ENCODE data around the gene PLXDC2. TPM values are rescaled to one million over a fixed set of nuclear protein-coding genes. Genes with fewer than 3 reads are reported as not detected.

Gene PLXDC2
- total RNA-seq, 1 experiment from 2014 or later, result 38.7 TPM

GRCh38 chr10:20327954-20328353 lies 511.7 kb downstream of the PLXDC2 start:
- Histone ChIP-seq H3K4me2 (ENCODE audit: insufficient read depth, insufficient read length, low read length) (no peak overlapping the region), H4K8ac (replicated peaks; ENCODE audit: insufficient read length, low read depth, low read length) (no peak overlapping the region), H2BK12ac (ENCODE audit: insufficient read length, low read depth, low read length) (no peak overlapping the region), H3K9ac (ENCODE audit: extremely low read depth, insufficient read length, low read length) (no peak overlapping the region), H4K20me1 (ENCODE audit: control insufficient read depth, insufficient read depth, insufficient read length) (no peaks in the 10 kb centered on the region), H4K5ac (ENCODE audit: insufficient read length, low read depth, low read length) (no peak overlapping the region), H2BK15ac (ENCODE audit: low read depth, low read length) (no peak overlapping the region), H2AK5ac (ENCODE audit: insufficient read length, low read length) (no peak overlapping the region), H3T11ph (ENCODE audit: low read length) (no peak overlapping the region), H3K18ac (ENCODE audit: insufficient read length, low read depth, low read length) (no peak overlapping the region), H3K23me2 (ENCODE audit: insufficient read length, low read depth, low read length, poor library complexity, severe bottlenecking) (no peaks in the 10 kb centered on the region), H2BK120ac (ENCODE audit: low read depth, low read length, poor library complexity, severe bottlenecking) (no peak overlapping the region), H3K79me1 (ENCODE audit: insufficient read depth, low read depth, low read length, poor library complexity, severe bottlenecking) (no peaks in the 10 kb centered on the region), H2BK5ac (ENCODE audit: insufficient read length, low read length) (no peak overlapping the region), H3K4me1 (ENCODE audit: insufficient read depth, low read length) (no peaks in the 10 kb centered on the region), H2AFZ (ENCODE audit: low read length) (no peak overlapping the region), H2BK20ac (ENCODE audit: low read depth, low read length, poor library complexity, severe bottlenecking) (no peak overlapping the region), H3K9me3 (ENCODE audit: control insufficient read depth, low read depth, low read length) (no peaks in the 10 kb centered on the region), H3K4ac (ENCODE audit: low read depth, low read length) (no peak overlapping the region), H3K27ac (ENCODE audit: insufficient read length, low read depth, low read length) (no peak overlapping the region), H4K91ac (ENCODE audit: insufficient read length, low read depth, low read length) (no peak overlapping the region), H3K14ac (ENCODE audit: insufficient read depth, low read length) (no peak overlapping the region), H3K27me3 (ENCODE audit: insufficient read depth, low read length) (no peaks in the 10 kb centered on the region), H3K56ac (ENCODE audit: insufficient read length, low read depth, low read length) (no peak overlapping the region), H3K79me2 (ENCODE audit: insufficient read depth, low read length) (no peaks in the 10 kb centered on the region), H3K23ac (ENCODE audit: insufficient read length, low read depth, low read length) (no peak overlapping the region)
- Mint-ChIP-seq H3K4me3 (no peak overlapping the region), H3K27me3 (ENCODE audit: low read depth) (no peaks in the 10 kb centered on the region), H3K9me3 (peaks cover 3 to 6% of the 10 kb centered on the region in 2 experiments; a peak in 4 of 5 replicates), H3K36me3 (ENCODE audit: insufficient read depth in 1 of 3, low read depth in 3 of 3) (peaks cover 3 to 7% (median 3%) of the 10 kb centered on the region in 3 experiments; a peak in 4 of 7 replicates), H3K4me1 (peaks cover 0 to 3% of the 10 kb centered on the region in 2 experiments; a peak in 2 of 4 replicates), H3K27ac (no peak overlapping the region)
- WGBS (ENCODE audit: extremely low coverage, insufficient read length, low lambda C conversion rate), result no CpG with 5 or more reads among the region's 3 CpGs
- no peak for TF ChIP-seq CTCF (conservative IDR thresholded peaks at IDR 0.05)
- no peak for DNase-seq

Data from H9 (cell line).